Measurements from ENCODE around the gene CHURC1. TPM values are rescaled to one million over a fixed set of nuclear protein-coding genes. Genes with fewer than 3 reads are reported as not detected.
A peak's percentile ranks its signal among the peaks of the same experiment; 100 is the strongest.

CHURC1 gene
- total RNA-seq, 2 donors from 2014 or later: 56.7 to 63.2 TPM

GRCh38 chr14:64958201-64958600 lies 43.9 kb downstream of the CHURC1 start:
- Histone ChIP-seq H3K27me3 (ENCODE audit: control insufficient read depth, insufficient read depth, low read length, poor library complexity, severe bottlenecking) (no peaks in the 10 kb centered on the region), H3K9me3 (ENCODE audit: control insufficient read depth, low read length) (no peaks in the 10 kb centered on the region), H3K4me3 (ENCODE audit: low read length) (no peak overlapping the region), H3K27ac (ENCODE audit: low read depth, low read length) (no peak overlapping the region), H3K4me1 (ENCODE audit: control insufficient read depth, insufficient read depth, low read length) (peaks cover 4% of the 10 kb centered on the region), H3K9ac (ENCODE audit: extremely low read depth, low read length, poor library complexity, severe bottlenecking) (no peak overlapping the region), H3K36me3 (ENCODE audit: control insufficient read depth, insufficient read depth, low read length) (peaks cover 15% of the 10 kb centered on the region)
- Mint-ChIP-seq H3K36me3 (ENCODE audit: low read depth) (peaks cover 28% of the 10 kb centered on the region), H3K4me1 (peaks cover 33% of the 10 kb centered on the region), H3K4me3 (no peak overlapping the region), H3K9me3 (peaks cover 18% of the 10 kb centered on the region), H3K27ac (no peak overlapping the region), H3K27me3 (ENCODE audit: insufficient read depth) (no peaks in the 10 kb centered on the region)
- WGBS, 2 experiments (ENCODE audit: insufficient coverage in 1 of 2, insufficient read length in 1 of 2): 80 to 81% methylated on average over 1 to 2 of the region's 2 CpGs
- no peak for TF ChIP-seq CTCF (conservative IDR thresholded peaks at IDR 0.05)
- no peak for DNase-seq

GRCh38 chr14:64958743-64959142 lies 44.5 kb downstream of the CHURC1 start:
- peaks cover 18% of the 10 kb centered on the region for H3K9me3 Mint-ChIP-seq
- TF ChIP-seq CTCF (conservative IDR thresholded peaks at IDR 0.05): no peak
- Histone ChIP-seq H3K27me3 (ENCODE audit: control insufficient read depth, insufficient read depth, low read length, poor library complexity, severe bottlenecking) (no peaks in the 10 kb centered on the region), H3K9me3 (ENCODE audit: control insufficient read depth, low read length) (no peaks in the 10 kb centered on the region), H3K36me3 (ENCODE audit: control insufficient read depth, insufficient read depth, low read length) (peaks cover 10% of the 10 kb centered on the region), H3K27ac (ENCODE audit: low read depth, low read length) (no peak overlapping the region), H3K9ac (ENCODE audit: extremely low read depth, low read length, poor library complexity, severe bottlenecking) (no peak overlapping the region), H3K4me3 (ENCODE audit: low read length) (no peak overlapping the region), H3K4me1 (ENCODE audit: control insufficient read depth, insufficient read depth, low read length) (peaks cover 4% of the 10 kb centered on the region)
- H3K4me3 Mint-ChIP-seq: no peak overlapping the region
- DNase-seq: no peak
- H3K4me1 Mint-ChIP-seq: peaks cover 33% of the 10 kb centered on the region
- peaks cover 29% of the 10 kb centered on the region for H3K36me3 Mint-ChIP-seq (ENCODE audit: low read depth)
- H3K27ac Mint-ChIP-seq: no peak overlapping the region
- H3K27me3 Mint-ChIP-seq (ENCODE audit: insufficient read depth): no peaks in the 10 kb centered on the region
- 86 to 93% methylated on average over 3 to 5 of the region's 5 CpGs for WGBS, 2 experiments (ENCODE audit: insufficient coverage in 1 of 2, insufficient read length in 1 of 2)

- Mint-ChIP-seq H3K9me3 (peaks cover 18% of the 10 kb centered on the region), H3K36me3 (ENCODE audit: low read depth) (peaks cover 31% of the 10 kb centered on the region), H3K4me1 (peaks cover 23% of the 10 kb centered on the region), H3K27me3 (ENCODE audit: insufficient read depth) (no peaks in the 10 kb centered on the region), H3K27ac (no peak overlapping the region), H3K4me3 (no peak overlapping the region)
- H3K27ac ChIP-seq (ENCODE audit: low read depth, low read length): no peak overlapping the region
- H3K9ac ChIP-seq (ENCODE audit: extremely low read depth, low read length, poor library complexity, severe bottlenecking): no peak overlapping the region
- TF ChIP-seq CTCF (conservative IDR thresholded peaks at IDR 0.05): peak; percentile 71
- no peaks in the 10 kb centered on the region for H3K9me3 ChIP-seq (ENCODE audit: control insufficient read depth, low read length)
- H3K4me1 ChIP-seq (ENCODE audit: control insufficient read depth, insufficient read depth, low read length): peaks cover 4% of the 10 kb centered on the region
- WGBS, 2 experiments (ENCODE audit: insufficient coverage in 1 of 2, insufficient read length in 1 of 2): 73 to 84% methylated on average over 2 to 5 of the region's 5 CpGs
- no peak overlapping the region for H3K4me3 ChIP-seq (ENCODE audit: low read length)
- peak; percentile 88 for DNase-seq
- H3K36me3 ChIP-seq (ENCODE audit: control insufficient read depth, insufficient read depth, low read length): peaks cover 10% of the 10 kb centered on the region
- no peaks in the 10 kb centered on the region for H3K27me3 ChIP-seq (ENCODE audit: control insufficient read depth, insufficient read depth, low read length, poor library complexity, severe bottlenecking)
Measured at GRCh38 chr14:64960762-64961276, 46.6 kb downstream of the CHURC1 start.
